Measurements from ENCODE around the gene BCAR3. TPM values are rescaled to one million over a fixed set of nuclear protein-coding genes. Genes with fewer than 3 reads are reported as not detected.

BCAR3 gene
- total and polyA plus RNA-seq, 2 of the 4 experiments (the other 2 are of a cell fraction) = 41.4 to 46.4 TPM

DNA sequence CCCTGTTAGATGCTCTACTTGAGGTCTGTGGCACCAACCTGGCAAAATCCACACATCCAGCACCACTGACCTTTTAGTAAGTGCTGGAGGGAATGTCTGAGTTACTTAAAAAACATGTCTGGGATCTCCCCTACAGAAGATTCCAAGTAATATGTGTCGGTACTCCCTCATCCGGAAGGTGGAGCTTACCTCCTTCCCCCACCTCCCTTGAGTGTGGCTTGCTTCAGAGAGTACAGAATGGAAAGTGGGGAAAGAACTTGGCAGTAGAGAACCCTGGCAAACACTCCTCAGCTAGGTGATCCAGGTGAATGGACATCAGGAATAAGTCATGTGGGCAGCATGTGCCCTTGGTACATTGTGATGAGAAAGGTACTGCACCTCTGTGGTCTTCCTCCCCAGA, 49.0 kb upstream of the BCAR3 start:
- Histone ChIP-seq H3K14ac (replicated peaks; ENCODE audit: low read depth, low read length) (peak overlapping the region; percentile 47; the same call in 1 of the 2 replicates), H2AK9ac (replicated peaks; ENCODE audit: low read depth, low read length, poor library complexity) (no peak overlapping the region), H3K4me1 (ENCODE audit: control insufficient read depth, insufficient read depth, low read length) (peaks cover 8% of the 10 kb centered on the region), H3K4me2 (ENCODE audit: low read depth, low read length) (no peak overlapping the region), H3K9me3 (ENCODE audit: control insufficient read depth, insufficient read depth, low read length) (no peaks in the 10 kb centered on the region), H3K9me1 (ENCODE audit: insufficient read depth, low read length) (peaks cover 14% of the 10 kb centered on the region), H2AK5ac (ENCODE audit: low read depth, low read length) (peak overlapping the region; percentile 27; the same call in 1 of the 2 replicates), H2BK15ac (ENCODE audit: low read depth, low read length) (0 out of 3 replicates have a peak overlapping the region, but pooled peaks have one; percentile 35), H2BK5ac (ENCODE audit: low read depth, low read length, poor library complexity, severe bottlenecking) (no peak overlapping the region), H3K9ac (ENCODE audit: low read depth, low read length) (no peak overlapping the region), H3K23ac (ENCODE audit: low read depth, low read length) (no peak overlapping the region), H3K27me3 (ENCODE audit: control insufficient read depth, insufficient read depth, low read length) (no peaks in the 10 kb centered on the region), H3K56ac (ENCODE audit: extremely low read depth, insufficient read depth, low read length) (no peak overlapping the region), H3K27ac (ENCODE audit: insufficient read depth, low read length) (no peak overlapping the region), H4K5ac (ENCODE audit: low read depth, low read length) (no peak overlapping the region), H3K4ac (ENCODE audit: low read depth, low read length) (peak overlapping the region; percentile 39), H4K8ac (ENCODE audit: low read depth in 2 of 2, low read length in 2 of 2) (no peak overlapping the region), H3K79me1 (ENCODE audit: low read depth in 1 of 2, low read length in 2 of 2) (peaks cover 0 to 7% of the 10 kb centered on the region in 2 experiments; a peak in 3 of 4 replicates), H4K91ac (ENCODE audit: insufficient read depth, low read depth, low read length) (no peak overlapping the region; the same call in 1 of the 2 replicates), H2AFZ (replicated peaks; ENCODE audit: low read length, poor library complexity) (no peak overlapping the region), H2BK120ac (ENCODE audit: low read depth, low read length) (peak overlapping the region; percentile 17; the same call in 1 of the 2 replicates), H2BK20ac (ENCODE audit: low read depth, low read length) (no peak overlapping the region; the same call in 1 of the 2 replicates), H3K18ac (ENCODE audit: low read depth, low read length) (peak overlapping the region; percentile 20; the same call in 1 of the 2 replicates), H3K4me3 (ENCODE audit: insufficient read depth, low read depth, low read length) (no peak overlapping the region), H3K36me3 (ENCODE audit: control insufficient read depth, insufficient read depth, low read length) (no peaks in the 10 kb centered on the region), H4K20me1 (ENCODE audit: insufficient read depth, low read length) (no peaks in the 10 kb centered on the region)
- in situ Hi-C loops (cut with MboI; ENCODE audit: low sequenced_read_pairs) = no loop called here
- no TSS peak for BruUV-seq (replicated peaks)
- intact Hi-C loops (cut with micrococcal nuclease) = no loop called here
- no CpG with 5 or more reads among the region's 2 CpGs for WGBS, 2 experiments (ENCODE audit: extremely low coverage in 2 of 2, insufficient read length in 1 of 2)
- dilution Hi-C loops (cut with HindIII; ENCODE audit: low sequenced_read_pairs, unreplicated experiment) = no loop called here
- no peak for DNase-seq
- ChIA-PET CTCF (no interaction called here), POLR2A (ENCODE audit: unreplicated experiment) (no interaction called here)
- no peak for ATAC-seq (ENCODE audit: low read depth)
- no peak for TF ChIP-seq MAFK (IDR thresholded peaks at IDR 0.05; ENCODE audit: low read depth, low read length)
- no peak for TF ChIP-seq CHD1 (IDR thresholded peaks at IDR 0.05; ENCODE audit: low read depth, low read length)
- TF ChIP-seq CEBPB (IDR thresholded peaks at IDR 0.05; ENCODE audit: low read depth, low read length) = no peak
- TF ChIP-seq FOS (IDR thresholded peaks at IDR 0.05; ENCODE audit: low read depth, low read length) = no peak
- no peak for TF ChIP-seq MAZ (IDR thresholded peaks at IDR 0.05; ENCODE audit: borderline replicate concordance, low read depth, low read length)
- TF ChIP-seq POLR2A (IDR thresholded peaks at IDR 0.05; ENCODE audit: low read depth, low read length) = no peak
- TF ChIP-seq RCOR1 (IDR thresholded peaks at IDR 0.05; ENCODE audit: insufficient replicate concordance, low read length) = no peak
- TF ChIP-seq, protein P1, sequence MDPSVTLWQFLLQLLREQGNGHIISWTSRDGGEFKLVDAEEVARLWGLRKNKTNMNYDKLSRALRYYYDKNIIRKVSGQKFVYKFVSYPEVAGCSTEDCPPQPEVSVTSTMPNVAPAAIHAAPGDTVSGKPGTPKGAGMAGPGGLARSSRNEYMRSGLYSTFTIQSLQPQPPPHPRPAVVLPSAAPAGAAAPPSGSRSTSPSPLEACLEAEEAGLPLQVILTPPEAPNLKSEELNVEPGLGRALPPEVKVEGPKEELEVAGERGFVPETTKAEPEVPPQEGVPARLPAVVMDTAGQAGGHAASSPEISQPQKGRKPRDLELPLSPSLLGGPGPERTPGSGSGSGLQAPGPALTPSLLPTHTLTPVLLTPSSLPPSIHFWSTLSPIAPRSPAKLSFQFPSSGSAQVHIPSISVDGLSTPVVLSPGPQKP (IDR thresholded peaks at IDR 0.05; ENCODE audit: borderline replicate concordance, low read depth, low read length) = no peak
- TF ChIP-seq, protein P2, sequence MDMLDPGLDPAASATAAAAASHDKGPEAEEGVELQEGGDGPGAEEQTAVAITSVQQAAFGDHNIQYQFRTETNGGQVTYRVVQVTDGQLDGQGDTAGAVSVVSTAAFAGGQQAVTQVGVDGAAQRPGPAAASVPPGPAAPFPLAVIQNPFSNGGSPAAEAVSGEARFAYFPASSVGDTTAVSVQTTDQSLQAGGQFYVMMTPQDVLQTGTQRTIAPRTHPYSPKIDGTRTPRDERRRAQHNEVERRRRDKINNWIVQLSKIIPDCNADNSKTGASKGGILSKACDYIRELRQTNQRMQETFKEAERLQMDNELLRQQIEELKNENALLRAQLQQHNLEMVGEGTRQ (IDR thresholded peaks at IDR 0.05; ENCODE audit: low read depth, low read length) = no peak

Measured in IMR-90 (cell line).